NCI-H2196 treated with DMSO at 0.1 percent for 48 hours (cell line): ENCODE results near the gene PIK3C2A.
"Not testable (repeated sequence)": the region's sequence is repeated elsewhere in the genome, so short reads cannot be mapped to it uniquely, and the experiment has no call there.

ENCODE experiments used
- DNase-seq: peaks from one replicate; lab custom pipeline; 2025; ENCODE audit not compliant: unreplicated experiment; lab: John Stamatoyannopoulos, UW

Gene PIK3C2A, protein sequence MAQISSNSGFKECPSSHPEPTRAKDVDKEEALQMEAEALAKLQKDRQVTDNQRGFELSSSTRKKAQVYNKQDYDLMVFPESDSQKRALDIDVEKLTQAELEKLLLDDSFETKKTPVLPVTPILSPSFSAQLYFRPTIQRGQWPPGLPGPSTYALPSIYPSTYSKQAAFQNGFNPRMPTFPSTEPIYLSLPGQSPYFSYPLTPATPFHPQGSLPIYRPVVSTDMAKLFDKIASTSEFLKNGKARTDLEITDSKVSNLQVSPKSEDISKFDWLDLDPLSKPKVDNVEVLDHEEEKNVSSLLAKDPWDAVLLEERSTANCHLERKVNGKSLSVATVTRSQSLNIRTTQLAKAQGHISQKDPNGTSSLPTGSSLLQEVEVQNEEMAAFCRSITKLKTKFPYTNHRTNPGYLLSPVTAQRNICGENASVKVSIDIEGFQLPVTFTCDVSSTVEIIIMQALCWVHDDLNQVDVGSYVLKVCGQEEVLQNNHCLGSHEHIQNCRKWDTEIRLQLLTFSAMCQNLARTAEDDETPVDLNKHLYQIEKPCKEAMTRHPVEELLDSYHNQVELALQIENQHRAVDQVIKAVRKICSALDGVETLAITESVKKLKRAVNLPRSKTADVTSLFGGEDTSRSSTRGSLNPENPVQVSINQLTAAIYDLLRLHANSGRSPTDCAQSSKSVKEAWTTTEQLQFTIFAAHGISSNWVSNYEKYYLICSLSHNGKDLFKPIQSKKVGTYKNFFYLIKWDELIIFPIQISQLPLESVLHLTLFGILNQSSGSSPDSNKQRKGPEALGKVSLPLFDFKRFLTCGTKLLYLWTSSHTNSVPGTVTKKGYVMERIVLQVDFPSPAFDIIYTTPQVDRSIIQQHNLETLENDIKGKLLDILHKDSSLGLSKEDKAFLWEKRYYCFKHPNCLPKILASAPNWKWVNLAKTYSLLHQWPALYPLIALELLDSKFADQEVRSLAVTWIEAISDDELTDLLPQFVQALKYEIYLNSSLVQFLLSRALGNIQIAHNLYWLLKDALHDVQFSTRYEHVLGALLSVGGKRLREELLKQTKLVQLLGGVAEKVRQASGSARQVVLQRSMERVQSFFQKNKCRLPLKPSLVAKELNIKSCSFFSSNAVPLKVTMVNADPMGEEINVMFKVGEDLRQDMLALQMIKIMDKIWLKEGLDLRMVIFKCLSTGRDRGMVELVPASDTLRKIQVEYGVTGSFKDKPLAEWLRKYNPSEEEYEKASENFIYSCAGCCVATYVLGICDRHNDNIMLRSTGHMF (N-terminal part only)

GRCh38 chr11:17207317-17208256 is at the start of gene PIK3C2A:
Gene PIK3C2A, minus strand, starts transcription at chr11:17207986. Its CDS starts 38,245 bp downstream, at chr11:17169741.
- peak; percentile 91 for DNase-seq

GRCh38 chr11:17257196-17257595 is 49.4 kb upstream of the PIK3C2A start:
- no peak for DNase-seq

GRCh38 chr11:17256512-17256911 is 48.7 kb upstream of the PIK3C2A start:
- no peak for DNase-seq

DNA sequence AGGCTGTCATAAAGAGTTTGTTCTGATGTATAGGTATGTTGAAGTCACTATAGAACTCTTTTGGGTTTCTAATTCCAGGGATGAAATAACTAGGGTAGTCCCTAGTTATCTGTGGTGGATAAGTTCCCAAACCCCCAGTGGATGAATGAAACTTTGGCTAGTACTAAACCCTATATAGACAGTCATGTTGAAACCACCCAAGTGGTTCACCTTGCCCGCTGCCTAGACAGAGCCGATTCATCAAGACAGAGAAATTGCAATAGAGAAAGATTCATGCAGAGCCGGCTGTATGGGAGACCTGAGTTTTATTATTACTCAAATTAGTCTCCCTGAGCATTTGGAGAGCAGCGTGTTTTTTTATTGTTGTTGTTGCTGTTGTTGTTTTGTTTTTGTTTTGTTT is 44.9 kb upstream of the PIK3C2A start:
- no peak for DNase-seq

- DNase-seq = no peak
Observed at GRCh38 chr11:17250561-17251350, 43.0 kb upstream of the PIK3C2A start.

GRCh38 chr11:17244046-17244445 is 36.3 kb upstream of the PIK3C2A start:
- no peak for DNase-seq

DNA sequence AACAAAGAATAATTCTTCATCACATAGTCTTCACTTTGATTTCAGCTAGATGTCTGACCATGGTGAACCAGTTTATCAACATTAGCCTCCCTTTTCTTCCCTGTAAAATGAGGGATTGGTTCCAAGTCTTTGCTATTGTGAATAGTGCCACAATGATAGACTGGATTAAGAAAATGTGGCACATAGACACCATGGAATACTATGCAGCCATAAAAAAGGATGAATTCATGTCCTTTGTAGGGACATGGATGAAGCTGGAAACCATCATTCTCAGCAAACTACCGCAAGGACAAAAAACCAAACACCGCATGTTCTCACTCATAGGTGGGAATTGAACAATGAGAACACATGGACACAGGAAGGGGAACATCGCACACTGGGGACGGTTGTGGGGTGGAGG is 35.2 kb upstream of the PIK3C2A start:
- not testable (repeated sequence) for DNase-seq

DNA sequence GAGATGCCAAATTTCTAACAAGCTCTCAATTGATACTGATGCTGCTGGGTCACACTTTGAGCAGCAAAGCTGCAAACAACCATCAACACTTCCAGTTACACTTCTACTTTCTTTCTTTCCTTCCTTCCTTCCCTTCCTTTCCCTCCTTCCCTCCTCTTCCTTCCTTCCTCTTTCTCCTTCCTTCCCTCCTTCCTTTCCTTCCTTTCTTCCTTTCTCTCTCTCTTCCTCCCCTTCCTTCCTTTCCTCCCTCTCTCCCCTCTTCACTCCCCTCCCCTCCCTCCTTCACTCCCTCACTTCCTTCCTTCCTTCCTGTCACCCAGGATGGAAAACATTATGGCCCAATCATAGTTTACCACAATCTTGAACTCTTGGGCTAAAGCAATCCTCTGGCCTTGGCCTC is 33.0 kb upstream of the PIK3C2A start:
- DNase-seq = no peak

DNA sequence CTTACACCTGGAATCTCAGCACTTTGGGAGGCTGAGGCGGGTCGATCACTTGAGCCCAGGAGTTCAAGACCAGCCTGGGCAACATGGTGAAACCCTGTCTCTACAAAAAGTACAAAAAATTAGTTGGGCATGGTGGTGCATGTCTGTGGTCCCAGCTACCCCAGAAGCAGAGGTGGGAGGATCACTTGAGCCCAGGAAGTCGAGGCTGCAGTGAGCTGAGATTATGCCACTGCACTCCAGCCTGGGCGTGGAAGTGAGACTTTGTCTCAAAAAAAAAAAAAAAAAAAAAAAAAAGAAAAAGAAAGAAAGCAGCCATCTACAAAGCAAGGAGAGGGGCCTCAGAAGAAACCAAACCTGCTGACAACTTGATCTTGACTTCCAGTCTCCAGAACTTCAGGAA is 32.1 kb upstream of the PIK3C2A start:
- not testable (repeated sequence) for DNase-seq

DNA sequence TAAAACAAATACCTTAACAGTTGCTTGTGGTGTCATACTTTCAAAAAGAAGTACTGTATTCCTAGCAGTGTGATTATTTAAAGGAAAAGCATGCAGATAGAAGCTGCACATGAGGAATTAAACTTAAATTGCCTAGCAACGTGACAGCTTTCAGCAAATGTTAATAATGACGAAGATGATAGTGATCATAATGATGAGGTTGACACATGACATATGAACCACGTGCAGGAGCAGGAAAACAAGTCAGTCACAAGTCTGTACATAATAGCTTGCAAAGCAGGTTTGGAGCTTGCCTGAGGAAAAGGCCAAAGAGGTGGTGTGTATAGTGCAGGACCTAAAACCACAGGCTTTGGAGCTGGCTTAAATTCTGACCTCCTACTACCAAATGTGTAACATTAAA is 30.6 kb upstream of the PIK3C2A start:
- DNase-seq = no peak

DNA sequence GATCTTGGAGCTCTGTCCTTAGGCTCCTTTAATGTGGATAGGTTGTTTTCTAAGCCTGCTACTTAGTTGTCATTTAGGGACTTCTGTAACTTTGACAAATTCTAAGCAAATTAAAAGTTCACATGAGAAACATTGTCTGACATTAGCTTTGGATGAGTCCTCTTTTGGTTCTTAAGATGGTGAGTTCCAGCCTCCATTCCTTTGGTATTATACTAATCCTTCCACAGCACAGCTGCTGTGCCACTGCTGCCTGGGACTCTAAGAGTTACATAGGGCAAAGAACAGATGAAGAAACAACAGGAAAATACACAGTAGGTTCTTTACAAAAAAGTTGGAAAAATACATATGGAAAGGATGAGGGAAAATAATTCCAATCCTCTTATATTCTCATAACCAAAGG is 25.3 kb upstream of the PIK3C2A start:
- DNase-seq = no peak

GRCh38 chr11:17230867-17231851 is 23.4 kb upstream of the PIK3C2A start:
- no peak for DNase-seq

DNA sequence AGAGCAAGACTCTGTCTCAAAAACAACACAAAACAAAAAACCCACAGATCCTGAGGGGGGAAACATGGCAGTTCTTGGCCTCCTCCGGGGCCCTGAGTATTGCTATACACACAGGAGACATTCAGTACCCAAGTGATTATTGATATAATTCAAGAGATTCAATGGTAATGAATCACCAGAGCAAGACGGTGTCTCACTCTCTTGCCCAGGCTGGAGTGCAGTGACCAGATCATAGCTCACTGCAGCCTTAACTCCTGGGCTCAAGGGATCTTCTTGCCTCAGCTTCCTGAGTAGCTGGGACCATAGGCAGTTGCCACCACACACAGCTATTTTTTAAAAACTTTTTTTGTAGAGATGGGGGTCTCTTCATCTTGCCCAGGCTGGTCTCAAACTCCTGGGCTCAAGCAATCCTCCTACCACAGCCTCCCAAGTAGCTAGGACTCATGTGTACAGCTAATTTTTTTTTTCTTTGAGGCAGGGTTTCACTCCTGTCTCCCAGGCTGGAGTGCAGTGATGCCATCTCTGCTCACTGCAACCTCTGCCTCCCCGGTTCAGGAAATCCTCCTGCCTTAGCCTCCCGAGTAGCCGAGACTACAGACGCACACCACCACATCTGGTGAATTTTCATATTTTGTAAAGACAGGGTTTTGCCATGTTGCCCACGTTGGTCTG is 21.8 kb upstream of the PIK3C2A start:
- DNase-seq = no peak

DNA sequence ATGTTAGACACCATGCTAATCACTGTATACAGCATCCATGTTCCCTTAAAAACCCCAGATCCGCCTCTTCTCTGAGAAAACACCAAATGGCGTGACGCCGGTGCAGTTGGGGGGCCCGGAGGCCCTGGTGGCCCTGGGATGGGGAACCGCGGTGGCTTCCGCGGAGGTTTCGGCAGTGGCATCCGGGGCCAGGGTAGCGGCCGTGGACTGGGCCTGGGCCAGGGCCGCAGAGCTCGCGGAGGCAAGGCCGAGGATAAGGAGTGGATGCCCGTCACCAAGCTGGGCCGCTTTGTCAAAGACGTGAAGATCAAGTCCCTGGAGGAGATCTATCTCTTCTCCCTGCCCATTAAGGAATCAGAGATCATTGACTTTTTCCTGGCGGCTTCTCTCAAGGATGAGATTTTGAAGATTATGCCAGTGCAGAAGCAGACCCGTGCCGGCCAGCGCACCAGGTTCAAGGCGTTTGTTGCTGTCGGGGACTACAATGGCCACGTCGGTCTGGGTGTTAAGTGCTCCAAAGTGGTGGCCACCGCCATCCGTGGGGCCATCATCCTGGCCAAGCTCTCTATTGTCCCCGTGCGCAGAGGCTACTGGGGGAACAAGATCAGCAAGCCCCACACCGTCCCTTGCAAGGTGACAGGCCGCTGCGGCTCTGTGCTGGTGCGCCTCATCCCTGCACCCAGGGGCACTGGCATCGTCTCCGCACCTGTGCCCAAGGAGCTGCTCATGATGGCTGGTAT is 20.6 kb upstream of the PIK3C2A start:
- not testable (repeated sequence) for DNase-seq

DNA sequence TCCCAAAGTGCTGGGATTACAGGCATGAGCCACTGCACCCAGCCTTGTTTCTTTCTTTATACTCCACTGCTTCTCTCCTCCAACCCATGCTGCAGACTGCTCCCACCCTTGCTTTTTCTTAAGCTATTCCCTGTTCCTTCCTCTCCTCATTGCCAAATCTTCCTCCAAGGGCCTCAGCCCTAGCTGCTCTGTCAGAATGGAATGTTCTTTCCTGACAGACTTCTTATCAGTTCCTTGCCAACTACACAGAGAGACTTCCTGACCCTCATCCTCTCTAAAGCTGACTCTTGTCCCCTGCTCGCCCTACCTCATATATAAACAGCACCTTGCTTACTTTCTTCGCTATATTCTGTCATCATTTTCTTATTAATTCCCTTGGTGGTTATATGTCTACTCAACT is 16.9 kb upstream of the PIK3C2A start:
- no peak for DNase-seq

DNA sequence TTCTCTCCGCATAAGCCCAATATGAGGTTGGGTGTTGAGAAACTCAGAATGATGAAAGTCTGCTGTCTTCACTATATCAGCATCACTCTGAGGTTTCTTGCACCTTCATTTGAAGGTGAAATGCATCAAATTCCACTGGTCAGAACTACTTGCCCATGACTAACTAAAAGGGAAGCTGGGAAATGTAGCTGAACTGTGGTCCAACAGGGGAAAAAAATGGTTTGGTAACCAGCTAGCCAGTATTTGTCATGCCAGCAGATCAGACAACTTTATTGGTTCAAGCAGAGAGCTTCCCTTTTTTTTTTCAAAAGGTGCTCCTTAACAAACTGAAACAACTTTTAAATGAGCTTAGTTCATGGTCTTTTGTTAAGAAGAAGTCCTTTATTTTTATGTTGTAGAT is 14.2 kb upstream of the PIK3C2A start:
- DNase-seq = no peak

- no peak for DNase-seq
Observed at GRCh38 chr11:17219016-17219415, 11.2 kb upstream of the PIK3C2A start.
